Spleen (tissue), 7 donors: ENCODE measurements around the gene FBLN1.

Source experiments
- POLR2A ChIP-seq, 3 donors: fragments of 450-650 bp; IDR thresholded peaks; one replicate each; pipeline ENCODE4 v1.5.1; 2017; ENCODE audit warnings: antibody characterized with exemption in 3 of 3, mild to moderate bottlenecking in 1 of 3
- TF ChIP-seq, protein P1 (sequence below), 11 experiments: fragments of 200-600 bp in 7 of 11; fragments of 450-650 bp in 4 of 11; sonication (generic) in 4 of 11; IDR thresholded peaks in 8 of 11; conservative IDR thresholded peaks in 3 of 11; 1 replicate in 7 of 11; 2 replicates in 4 of 11; pipeline versions ENCODE4 v1.4.0 to v1.8.0; 2016 to 2021; ENCODE audit warnings: antibody characterized with exemption in 11 of 11, inconsistent platforms in 4 of 11, mild to moderate bottlenecking in 1 of 11
- donor health status: DM: no; HTN: no; CAD: no; lungs with moderate emphysema.
- donor health status: DM: no; HTN: no; CAD: no.
- donor health status: DM: no; HTN: no; CAD: no.

DNA sequence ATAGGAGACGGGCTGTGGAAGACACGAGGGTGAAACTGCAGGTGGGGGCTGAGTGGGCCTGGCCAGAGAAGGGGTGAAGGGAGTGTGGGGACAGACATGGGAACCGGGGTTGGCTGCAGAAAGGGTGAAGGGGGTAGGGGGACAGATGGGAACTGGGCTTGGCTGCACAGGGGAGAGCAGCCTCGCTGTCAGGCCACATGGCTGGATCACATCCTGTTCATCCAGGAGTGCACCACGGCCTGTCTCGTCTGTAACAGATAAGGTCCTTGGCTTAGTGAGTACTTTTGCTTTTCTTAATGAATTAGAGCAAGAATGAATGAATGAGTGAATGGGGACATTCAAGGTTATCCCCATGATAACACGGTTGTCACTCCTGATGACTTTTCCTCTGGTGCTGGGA lies 13.5 kb downstream of the FBLN1 start:
- TF ChIP-seq, protein P1, sequence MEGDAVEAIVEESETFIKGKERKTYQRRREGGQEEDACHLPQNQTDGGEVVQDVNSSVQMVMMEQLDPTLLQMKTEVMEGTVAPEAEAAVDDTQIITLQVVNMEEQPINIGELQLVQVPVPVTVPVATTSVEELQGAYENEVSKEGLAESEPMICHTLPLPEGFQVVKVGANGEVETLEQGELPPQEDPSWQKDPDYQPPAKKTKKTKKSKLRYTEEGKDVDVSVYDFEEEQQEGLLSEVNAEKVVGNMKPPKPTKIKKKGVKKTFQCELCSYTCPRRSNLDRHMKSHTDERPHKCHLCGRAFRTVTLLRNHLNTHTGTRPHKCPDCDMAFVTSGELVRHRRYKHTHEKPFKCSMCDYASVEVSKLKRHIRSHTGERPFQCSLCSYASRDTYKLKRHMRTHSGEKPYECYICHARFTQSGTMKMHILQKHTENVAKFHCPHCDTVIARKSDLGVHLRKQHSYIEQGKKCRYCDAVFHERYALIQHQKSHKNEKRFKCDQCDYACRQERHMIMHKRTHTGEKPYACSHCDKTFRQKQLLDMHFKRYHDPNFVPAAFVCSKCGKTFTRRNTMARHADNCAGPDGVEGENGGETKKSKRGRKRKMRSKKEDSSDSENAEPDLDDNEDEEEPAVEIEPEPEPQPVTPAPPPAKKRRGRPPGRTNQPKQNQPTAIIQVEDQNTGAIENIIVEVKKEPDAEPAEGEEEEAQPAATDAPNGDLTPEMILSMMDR (IDR thresholded peaks at IDR 0.05 in 8 of 11, conservative IDR thresholded peaks at IDR 0.05 in 3 of 11) = no peak
- TF ChIP-seq POLR2A (IDR thresholded peaks at IDR 0.05) = no peak
